ENCODE measurements around the gene GPR132. TPM values are rescaled to one million over a fixed set of nuclear protein-coding genes. Genes with fewer than 3 reads are reported as not detected.

Gene GPR132
- total RNA-seq, 1 donor from 2014 or later: 9.1 TPM

- TF ChIP-seq CTCF (IDR thresholded peaks at IDR 0.05): no peak
- H3K27me3 ChIP-seq: no peaks in the 10 kb centered on the region
- H3K9me3 ChIP-seq: no peaks in the 10 kb centered on the region
- H3K4me1 ChIP-seq: no peaks in the 10 kb centered on the region
- peaks cover 0 to 18% of the 10 kb centered on the region in 2 donors for H3K36me3 ChIP-seq
- intact Hi-C loops (cut with DNase I): no loop called here
- H3K27ac ChIP-seq: no peak overlapping the region
- no peak for DNase-seq (ENCODE audit: extremely low spot score in 2 of 2)
- H3K4me3 ChIP-seq: no peak overlapping the region
Measured at GRCh38 chr14:105005929-105006830, 59.0 kb downstream of the GPR132 start.

GRCh38 chr14:105005329-105005928, 59.8 kb downstream of the GPR132 start:
- intact Hi-C loops (cut with DNase I): no loop called here
- H3K27ac ChIP-seq: no peak overlapping the region

More at GRCh38 chr14:105005329-105005928, 59.8 kb downstream of the GPR132 start:
- no peak overlapping the region for H3K4me3 ChIP-seq
- H3K36me3 ChIP-seq: peaks cover 0 to 11% of the 10 kb centered on the region in 2 donors
- no peaks in the 10 kb centered on the region for H3K4me1 ChIP-seq
- TF ChIP-seq POLR2AphosphoS5 (IDR thresholded peaks at IDR 0.05; ENCODE audit: insufficient read depth in 1 of 2, low read depth in 1 of 2) (no peak), POLR2A (IDR thresholded peaks at IDR 0.05) (no peak), CTCF (IDR thresholded peaks at IDR 0.05) (no peak)
- no peaks in the 10 kb centered on the region for H3K27me3 ChIP-seq
- no peaks in the 10 kb centered on the region for H3K9me3 ChIP-seq
- DNase-seq (ENCODE audit: extremely low spot score in 2 of 2): no peak

Small RNA genes lying within 50 kb of the gene (small RNA-seq; reads per million reads assigned to genes)
- not detected for gene AL512356.2

Other genes with a start within 250 kb of the GPR132 start
- gene CEP170B, start 200.2 kb downstream of the GPR132 start, total RNA-seq: 17.9 TPM
- gene PLD4, start 140.6 kb downstream of the GPR132 start, total RNA-seq: not detected
- 180 TPM for gene AHNAK2, start 87.1 kb downstream of the GPR132 start, total RNA-seq
- gene CLBA1, start 79.6 kb downstream of the GPR132 start, total RNA-seq: 4.7 TPM
- 15.2 TPM for gene CDCA4, start 44.3 kb downstream of the GPR132 start, total RNA-seq
- 17.7 TPM for gene JAG2, start 103.3 kb upstream of the GPR132 start, total RNA-seq
- 11.0 TPM for gene NUDT14, start 115.9 kb upstream of the GPR132 start, total RNA-seq
- gene BTBD6, start 183.1 kb upstream of the GPR132 start, total RNA-seq: 45.9 TPM
- 64.6 TPM for gene BRF1, start 235.6 kb upstream of the GPR132 start, total RNA-seq
- 64.8 TPM for gene PACS2, start 249.3 kb upstream of the GPR132 start, total RNA-seq

Measured in vagina (tissue), 2 donors.